GM18907 (cell line): ENCODE measurements around the gene ALKBH7.

Experiments used
- ATAC-seq: cut with Tn5 transposase; IDR thresholded peaks from one replicate; pipeline ENCODE4 v1.9.1; 2021; ENCODE audit warnings: mild to moderate bottlenecking, moderate library complexity; ENCODE audit not compliant: unreplicated experiment

Gene ALKBH7

GRCh38 chr19:6423499-6424194 is 51.1 kb downstream of the ALKBH7 start:
- ATAC-seq: no peak

- no peak for ATAC-seq
These were observed 51.8 kb downstream of the ALKBH7 start, which contains the start of gene KHSRP for GRCh38 chr19:6424195-6424938. TSS of gene KHSRP (minus strand) at chr19:6424811. CDS start at chr19:6424701, 110 bp downstream.
